Measurements from ENCODE around the gene ARL2.
"Not testable (repeated sequence)": the region's sequence is repeated elsewhere in the genome, so short reads cannot be mapped to it uniquely, and the experiment has no call there.

The ARL2 gene

GRCh38 chr11:64996710-64997380, 17.1 kb upstream of the ARL2 start, which contains the start of gene BATF2:
BATF2 (minus strand) TSS chr11:64996971; CDS start chr11:64996914, 57 bp downstream.
- H3K4me3 ChIP-seq (ENCODE audit: low read length), result no peak within 1 kb of the TSS
- peak; percentile 32 for DNase-seq (ENCODE audit: low read depth)
- no peak for TF ChIP-seq CTCF (IDR thresholded peaks at IDR 0.05; ENCODE audit: insufficient read depth, low read depth, low read length, missing control alignments)

GRCh38 chr11:64998141-64998540, 15.8 kb upstream of the ARL2 start:
- no peak for TF ChIP-seq CTCF (IDR thresholded peaks at IDR 0.05; ENCODE audit: insufficient read depth, low read depth, low read length, missing control alignments)
- no peak for DNase-seq (ENCODE audit: low read depth)
- no peak overlapping the region for H3K4me3 ChIP-seq (ENCODE audit: low read length)

GRCh38 chr11:64998690-64999431, 15.1 kb upstream of the ARL2 start:
- H3K4me3 ChIP-seq (ENCODE audit: low read length), result no peak overlapping the region
- no peak for DNase-seq (ENCODE audit: low read depth)
- no peak for TF ChIP-seq CTCF (IDR thresholded peaks at IDR 0.05; ENCODE audit: insufficient read depth, low read depth, low read length, missing control alignments)

GRCh38 chr11:64999478-64999877, 14.5 kb upstream of the ARL2 start:
- TF ChIP-seq CTCF (IDR thresholded peaks at IDR 0.05; ENCODE audit: insufficient read depth, low read depth, low read length, missing control alignments), result no peak
- H3K4me3 ChIP-seq (ENCODE audit: low read length), result no peak overlapping the region
- DNase-seq (ENCODE audit: low read depth), result no peak

- no peak overlapping the region for H3K4me3 ChIP-seq (ENCODE audit: low read length)
- no peak for TF ChIP-seq CTCF (IDR thresholded peaks at IDR 0.05; ENCODE audit: insufficient read depth, low read depth, low read length, missing control alignments)
- DNase-seq (ENCODE audit: low read depth), result no peak
Observed at GRCh38 chr11:65002706-65003105, 11.3 kb upstream of the ARL2 start.

GRCh38 chr11:65003282-65003681, 10.7 kb upstream of the ARL2 start:
- no peak for TF ChIP-seq CTCF (IDR thresholded peaks at IDR 0.05; ENCODE audit: insufficient read depth, low read depth, low read length, missing control alignments)
- DNase-seq (ENCODE audit: low read depth), result peak; percentile 59

GRCh38 chr11:65003968-65004367, 10.0 kb upstream of the ARL2 start:
- DNase-seq (ENCODE audit: low read depth); H3K4me3 ChIP-seq (ENCODE audit: low read length): not testable (repeated sequence)

More at GRCh38 chr11:65003282-65003681, 10.7 kb upstream of the ARL2 start:
- H3K4me3 ChIP-seq (ENCODE audit: low read length), result no peak overlapping the region
